IPS-15b (cell line): ENCODE measurements around the gene ABCB6.

Source experiments
- H3K27me3 ChIP-seq: one replicate; pipeline ENCODE4 v1.6.1; 2013; ENCODE audit warnings: low read length; ENCODE audit not compliant: control insufficient read depth, insufficient read depth
- H3K36me3 ChIP-seq: one replicate; pipeline ENCODE4 v1.6.1; 2013; ENCODE audit warnings: low read length; ENCODE audit not compliant: control insufficient read depth, insufficient read depth
- H3K4me1 ChIP-seq: one replicate; pipeline ENCODE4 v1.6.1; 2013; ENCODE audit warnings: mild to moderate bottlenecking, low read length; ENCODE audit not compliant: control insufficient read depth, insufficient read depth
- H3K4me3 ChIP-seq: one replicate; pipeline ENCODE4 v1.5.1; 2013; ENCODE audit warnings: low read depth, low read length
- H3K9ac ChIP-seq: one replicate; pipeline ENCODE4 v1.6.1; 2013; ENCODE audit warnings: low read depth, mild to moderate bottlenecking, low read length
- H3K9me3 ChIP-seq: one replicate; pipeline ENCODE4 v1.6.1; 2013; ENCODE audit warnings: mild to moderate bottlenecking, low read length; ENCODE audit not compliant: control insufficient read depth, insufficient read depth

The ABCB6 gene

GRCh38 chr2:219176818-219177551, 41.8 kb downstream of the ABCB6 start, which contains the start of gene CNPPD1:
CNPPD1 (minus strand) TSS chr2:219176925; CDS start chr2:219176828, 97 bp downstream.
- H3K36me3 ChIP-seq: peaks cover 25% of the 10 kb centered on the region

GRCh38 chr2:219175928-219176817, 42.6 kb downstream of the ABCB6 start:
- Histone ChIP-seq H3K9ac (peak overlapping the region; percentile 27), H3K27me3 (no peaks in the 10 kb centered on the region), H3K9me3 (no peaks in the 10 kb centered on the region), H3K4me3 (peak overlapping the region; percentile 83), H3K36me3 (peaks cover 17% of the 10 kb centered on the region), H3K4me1 (no peaks in the 10 kb centered on the region)

More at GRCh38 chr2:219176818-219177551, 41.8 kb downstream of the ABCB6 start, which contains the start of gene CNPPD1:
- Histone ChIP-seq H3K4me1 (no peaks in the 10 kb centered on the region), H3K27me3 (no peaks in the 10 kb centered on the region), H3K9ac (peak within 1 kb of the TSS; percentile 38), H3K9me3 (no peaks in the 10 kb centered on the region), H3K4me3 (peak within 1 kb of the TSS; percentile 83)

- Histone ChIP-seq H3K36me3 (peaks cover 11% of the 10 kb centered on the region), H3K27me3 (no peaks in the 10 kb centered on the region), H3K4me1 (no peaks in the 10 kb centered on the region), H3K4me3 (peak overlapping the region; percentile 83), H3K9ac (no peak overlapping the region), H3K9me3 (no peaks in the 10 kb centered on the region)
Observed at GRCh38 chr2:219175486-219175885, 43.3 kb downstream of the ABCB6 start.

GRCh38 chr2:219174801-219175200, 44.0 kb downstream of the ABCB6 start:
- Histone ChIP-seq H3K4me3 (no peak overlapping the region), H3K36me3 (peaks cover 5% of the 10 kb centered on the region), H3K9me3 (no peaks in the 10 kb centered on the region), H3K27me3 (no peaks in the 10 kb centered on the region), H3K4me1 (no peaks in the 10 kb centered on the region), H3K9ac (no peak overlapping the region)

GRCh38 chr2:219174146-219174545, 44.6 kb downstream of the ABCB6 start:
- Histone ChIP-seq H3K27me3 (peaks cover 2% of the 10 kb centered on the region), H3K4me1 (no peaks in the 10 kb centered on the region), H3K4me3 (no peak overlapping the region), H3K9me3 (no peaks in the 10 kb centered on the region), H3K36me3 (peaks cover 5% of the 10 kb centered on the region), H3K9ac (no peak overlapping the region)

GRCh38 chr2:219173176-219173575, 45.6 kb downstream of the ABCB6 start:
- Histone ChIP-seq H3K9ac (no peak overlapping the region), H3K9me3 (no peaks in the 10 kb centered on the region), H3K4me3 (no peak overlapping the region), H3K4me1 (no peaks in the 10 kb centered on the region), H3K36me3 (peaks cover 5% of the 10 kb centered on the region), H3K27me3 (peaks cover 2% of the 10 kb centered on the region)

GRCh38 chr2:219172231-219173154, 46.3 kb downstream of the ABCB6 start:
- Histone ChIP-seq H3K27me3 (peaks cover 2% of the 10 kb centered on the region), H3K36me3 (peaks cover 5% of the 10 kb centered on the region), H3K4me3 (no peak overlapping the region), H3K9ac (no peak overlapping the region), H3K4me1 (no peaks in the 10 kb centered on the region), H3K9me3 (no peaks in the 10 kb centered on the region)

- H3K27me3 ChIP-seq: peaks cover 2% of the 10 kb centered on the region
- H3K9me3 ChIP-seq: no peaks in the 10 kb centered on the region
- no peak overlapping the region for H3K9ac ChIP-seq
- peaks cover 5% of the 10 kb centered on the region for H3K36me3 ChIP-seq
- no peak overlapping the region for H3K4me3 ChIP-seq
- H3K4me1 ChIP-seq: no peaks in the 10 kb centered on the region
Observed at GRCh38 chr2:219171231-219171651, 47.5 kb downstream of the ABCB6 start.

- Histone ChIP-seq H3K4me3 (no peak within 1 kb of the TSS), H3K9ac (no peak within 1 kb of the TSS), H3K36me3 (peaks cover 5% of the 10 kb centered on the region)
Observed at GRCh38 chr2:219169930-219170654, 48.7 kb downstream of the ABCB6 start, which contains the start of gene SLC23A3. SLC23A3 (minus strand) TSS chr2:219170029; CDS start chr2:219169984, 45 bp downstream.

GRCh38 chr2:219168932-219169331, 49.8 kb downstream of the ABCB6 start:
- Histone ChIP-seq H3K36me3 (no peaks in the 10 kb centered on the region), H3K9ac (no peak overlapping the region), H3K27me3 (peaks cover 2% of the 10 kb centered on the region), H3K4me1 (no peaks in the 10 kb centered on the region), H3K4me3 (no peak overlapping the region), H3K9me3 (no peaks in the 10 kb centered on the region)

More at GRCh38 chr2:219169930-219170654, 48.7 kb downstream of the ABCB6 start, which contains the start of gene SLC23A3:
- peaks cover 2% of the 10 kb centered on the region for H3K27me3 ChIP-seq
- no peaks in the 10 kb centered on the region for H3K4me1 ChIP-seq
- no peaks in the 10 kb centered on the region for H3K9me3 ChIP-seq
